ENCODE data around the gene NEURL1B. TPM values are rescaled to one million over a fixed set of nuclear protein-coding genes. Genes with fewer than 3 reads are reported as not detected.

NEURL1B gene
- total and polyA plus RNA-seq, 10 of the 15 experiments (the other 5 are each of a cell fraction or from before 2014, with no cell fraction given), result 0.04 to 0.28 (median 0.05) TPM; not detected in 4

GRCh38 chr5:172700365-172701290, 59.6 kb downstream of the NEURL1B start:
- ChIA-PET POLR2A (no interaction called here), RAD21 (ENCODE audit: unreplicated experiment) (interaction anchor here (1.6 kb wide), 1 partner anchor 232 kb away, joined by 4 read pairs; no protein-coding TSS in a partner anchor), CTCF (interaction anchor here (0.6 to 1.6 kb wide), 5 partner anchors 71 to 384 kb away, joined by 3 read pairs; partner anchors contain the start of gene RPL26L1), SMC1A (ENCODE audit: uncharacterized antibody, unreplicated experiment) (interaction anchor here (1.4 kb wide), 1 partner anchor 12 kb away, joined by 3 read pairs; no protein-coding TSS in a partner anchor)
- intact Hi-C loops (cut with micrococcal nuclease; ENCODE audit: unreplicated experiment), result loop anchor here (10.0 kb wide), 1 partner anchor 574 kb away; no protein-coding TSS in a partner anchor
- FAIRE-seq (no peak), DNase-seq (ENCODE audit: low read depth, low spot score) (no peak), ATAC-seq (no peak)
- Histone ChIP-seq H2AFZ (ENCODE audit: control insufficient read depth, low read depth, low read length) (no peak overlapping the region), H3K79me2 (ENCODE audit: control insufficient read depth, insufficient read depth, low read length) (no peaks in the 10 kb centered on the region), H4K20me1 (ENCODE audit: control insufficient read depth, insufficient read depth) (no peaks in the 10 kb centered on the region), H3K27ac (ENCODE audit: control insufficient read depth, insufficient read depth) (no peak overlapping the region), H3K36me3 (ENCODE audit: control insufficient read depth in 2 of 2, insufficient read depth in 2 of 2, low read length in 1 of 2) (no peaks in the 10 kb centered on the region), H3K4me2 (ENCODE audit: control insufficient read depth, insufficient read depth) (no peak overlapping the region), H3K27me3 (replicated peaks in 1 of 2; ENCODE audit: control insufficient read depth in 2 of 2, insufficient read depth in 2 of 2, low read length in 1 of 2) (no peaks in the 10 kb centered on the region; a peak in 2 of 4 replicates), H3K9me3 (replicated peaks; ENCODE audit: control insufficient read depth, insufficient read depth, low read length) (no peaks in the 10 kb centered on the region), H3K4me1 (ENCODE audit: control insufficient read depth, insufficient read depth, low read length) (peaks cover 7% of the 10 kb centered on the region), H3K9ac (ENCODE audit: control insufficient read depth, insufficient read depth, low read length) (no peak overlapping the region), H3K4me3 (no peak overlapping the region)
- in situ Hi-C loops (cut with MboI), result no loop called here
- WGBS (ENCODE audit: insufficient coverage, insufficient replicate concordance, low lambda C conversion rate, missing lambda C conversion rate), result 26% methylated on average over 16 of the region's 22 CpGs
- BruUV-seq (replicated peaks), result no TSS peak
- no peak for TF ChIP-seq MAX (IDR thresholded peaks at IDR 0.05; ENCODE audit: low read depth, low read length)
- TF ChIP-seq SMAD1 (IDR thresholded peaks at IDR 0.05; ENCODE audit: low read depth, partially characterized antibody), result no peak
- TF ChIP-seq EP300 (IDR thresholded peaks at IDR 0.05; ENCODE audit: borderline replicate concordance in 1 of 2, control insufficient read depth in 1 of 2, low read depth in 2 of 2, low read length in 2 of 2), result no peak
- no peak for TF ChIP-seq ZNF24 (IDR thresholded peaks at IDR 0.05)
- TF ChIP-seq SPI1 (IDR thresholded peaks at IDR 0.05; ENCODE audit: borderline replicate concordance, insufficient read depth, low read depth, low read length), result no peak
- no peak for TF ChIP-seq GATAD2B (conservative IDR thresholded peaks at IDR 0.05; ENCODE audit: low read depth)
- TF ChIP-seq TAF1 (IDR thresholded peaks at IDR 0.05; ENCODE audit: borderline replicate concordance, low read depth, low read length), result no peak
- no peak for TF ChIP-seq USF1 (IDR thresholded peaks at IDR 0.05; ENCODE audit: borderline replicate concordance, extremely low read length, insufficient read depth, low read depth, low read length)
- TF ChIP-seq BCLAF1 (IDR thresholded peaks at IDR 0.05), result no peak
- TF ChIP-seq ZNF207 (IDR thresholded peaks at IDR 0.05; ENCODE audit: borderline replicate concordance), result no peak
- no peak for TF ChIP-seq POLR2AphosphoS2 (IDR thresholded peaks at IDR 0.05; ENCODE audit: low read depth, low read length)
- TF ChIP-seq BMI1 (IDR thresholded peaks at IDR 0.05; ENCODE audit: borderline replicate concordance), result no peak
- no peak for TF ChIP-seq ZNF217 (IDR thresholded peaks at IDR 0.05)
- TF ChIP-seq BACH1 (IDR thresholded peaks at IDR 0.05; ENCODE audit: borderline replicate concordance), result no peak
- no peak for TF ChIP-seq ETV6 (conservative IDR thresholded peaks at IDR 0.05 in 1 of 2, IDR thresholded peaks at IDR 0.05 in 1 of 2; ENCODE audit: borderline replicate concordance in 1 of 2, low read depth in 1 of 2)
